Measurements from ENCODE around the gene TGM2. TPM values are rescaled to one million over a fixed set of nuclear protein-coding genes. Genes with fewer than 3 reads are reported as not detected.
A peak's percentile ranks its signal among the peaks of the same experiment; 100 is the strongest.

Gene TGM2
- total and polyA plus RNA-seq, 2 donors (not counting 1 experiment from before 2014, with no cell fraction given): 2.4 to 60.8 TPM

- no peaks in the 10 kb centered on the region for H3K27me3 ChIP-seq (replicated peaks in 1 of 4; ENCODE audit: control extremely low read depth in 1 of 4, control insufficient read depth in 3 of 4, insufficient read depth in 4 of 4, low read length in 3 of 4)
- no peak overlapping the region for H3K4me3 Mint-ChIP-seq
- no peak overlapping the region for H3K4me3 ChIP-seq (ENCODE audit: control extremely low read depth in 1 of 5, extremely low read depth in 1 of 5, insufficient read depth in 1 of 5, low read depth in 2 of 5, low read length in 4 of 5)
- no CpG with 5 or more reads among the region's 3 CpGs for WGBS (ENCODE audit: insufficient coverage)
- no peak for ATAC-seq (ENCODE audit: low read depth)
- H3K4me1 ChIP-seq (ENCODE audit: control insufficient read depth in 2 of 2, insufficient read depth in 2 of 2, low read length in 2 of 2): peaks cover 27 to 33% of the 10 kb centered on the region in 2 donors
- H3K27ac ChIP-seq (ENCODE audit: low read length in 2 of 2): no peak overlapping the region
- no peak overlapping the region for H3K9ac ChIP-seq (ENCODE audit: low read length)
- intact Hi-C loops (cut with micrococcal nuclease): no loop called here
- peaks cover 65% of the 10 kb centered on the region for H3K4me1 Mint-ChIP-seq
- H3K27me3 Mint-ChIP-seq: no peaks in the 10 kb centered on the region
- peaks cover 6% of the 10 kb centered on the region for H4K20me1 ChIP-seq (ENCODE audit: control insufficient read depth, insufficient read depth, low read length, poor library complexity, severe bottlenecking)
- H2AFZ ChIP-seq (ENCODE audit: insufficient read depth, low read depth, low read length, poor library complexity, severe bottlenecking): no peak overlapping the region
- ChIA-PET POLR2A (no interaction called here), CTCF (interaction anchor here (1.0 to 7.7 kb wide), 4 partner anchors 14 to 142 kb away, joined by 3 to 131 read pairs (median 28); no protein-coding TSS in a partner anchor)
- H3K36me3 ChIP-seq (replicated peaks in 1 of 2; ENCODE audit: control extremely low read depth in 1 of 2, control insufficient read depth in 1 of 2, extremely low read depth in 1 of 2, insufficient read depth in 2 of 2, low read length in 1 of 2): peaks cover 2 to 32% of the 10 kb centered on the region in 2 experiments
- no peak for TF ChIP-seq CTCF (IDR thresholded peaks at IDR 0.05)
- no peak for TF ChIP-seq EZH2 (IDR thresholded peaks at IDR 0.05; ENCODE audit: borderline replicate concordance, insufficient read depth, low read depth, low read length, poor library complexity, severe bottlenecking)
- H3K9me3 ChIP-seq (ENCODE audit: control extremely low read depth in 1 of 3, control insufficient read depth in 2 of 3, insufficient read depth in 1 of 3, low read length in 2 of 3): no peaks in the 10 kb centered on the region
- no peak for DNase-seq
- H3K79me2 ChIP-seq (ENCODE audit: control insufficient read depth, insufficient read depth, low read length): peaks cover 67% of the 10 kb centered on the region
- no peak overlapping the region for H3K27ac Mint-ChIP-seq
- no peaks in the 10 kb centered on the region for H3K9me3 Mint-ChIP-seq (ENCODE audit: insufficient read depth)
- H3K4me2 ChIP-seq (replicated peaks; ENCODE audit: low read depth, low read length, poor library complexity, severe bottlenecking): no peak overlapping the region
Measured at GRCh38 chr20:38079353-38079752, 85.7 kb downstream of the TGM2 start.

GRCh38 chr20:38078084-38078483, 87.0 kb downstream of the TGM2 start:
- no peak for ATAC-seq (ENCODE audit: low read depth)

More at GRCh38 chr20:38078084-38078483, 87.0 kb downstream of the TGM2 start:
- Histone ChIP-seq H4K20me1 (ENCODE audit: control insufficient read depth, insufficient read depth, low read length, poor library complexity, severe bottlenecking) (peaks cover 6% of the 10 kb centered on the region), H3K27me3 (replicated peaks in 1 of 4; ENCODE audit: control extremely low read depth in 1 of 4, control insufficient read depth in 3 of 4, insufficient read depth in 4 of 4, low read length in 3 of 4) (no peaks in the 10 kb centered on the region), H3K4me3 (ENCODE audit: control extremely low read depth in 1 of 5, extremely low read depth in 1 of 5, insufficient read depth in 1 of 5, low read depth in 2 of 5, low read length in 4 of 5) (no peak overlapping the region), H3K36me3 (replicated peaks in 1 of 2; ENCODE audit: control extremely low read depth in 1 of 2, control insufficient read depth in 1 of 2, extremely low read depth in 1 of 2, insufficient read depth in 2 of 2, low read length in 1 of 2) (peaks cover 2 to 22% of the 10 kb centered on the region in 2 experiments), H3K9ac (ENCODE audit: low read length) (no peak overlapping the region), H3K4me2 (replicated peaks; ENCODE audit: low read depth, low read length, poor library complexity, severe bottlenecking) (no peak overlapping the region), H3K79me2 (ENCODE audit: control insufficient read depth, insufficient read depth, low read length) (peaks cover 60% of the 10 kb centered on the region), H3K27ac (ENCODE audit: low read length in 2 of 2) (no peak overlapping the region), H2AFZ (ENCODE audit: insufficient read depth, low read depth, low read length, poor library complexity, severe bottlenecking) (no peak overlapping the region), H3K4me1 (ENCODE audit: control insufficient read depth in 2 of 2, insufficient read depth in 2 of 2, low read length in 2 of 2) (peaks cover 27 to 43% of the 10 kb centered on the region in 2 donors), H3K9me3 (ENCODE audit: control extremely low read depth in 1 of 3, control insufficient read depth in 2 of 3, insufficient read depth in 1 of 3, low read length in 2 of 3) (no peaks in the 10 kb centered on the region)
- Mint-ChIP-seq H3K27me3 (no peaks in the 10 kb centered on the region), H3K27ac (peak overlapping the region; percentile 85), H3K4me3 (peak overlapping the region; percentile 29), H3K9me3 (ENCODE audit: insufficient read depth) (no peaks in the 10 kb centered on the region), H3K4me1 (peaks cover 75% of the 10 kb centered on the region)
- TF ChIP-seq CTCF (IDR thresholded peaks at IDR 0.05) (no peak), EZH2 (IDR thresholded peaks at IDR 0.05; ENCODE audit: borderline replicate concordance, insufficient read depth, low read depth, low read length, poor library complexity, severe bottlenecking) (no peak)
- CTCF ChIA-PET: interaction anchor here (0.8 to 7.7 kb wide), 11 partner anchors 14 to 144 kb away, joined by 4 to 131 read pairs (median 53); partner anchors contain the start of genes TGM2 and TTI1
- 96% methylated on average over 2 of the region's 2 CpGs for WGBS (ENCODE audit: insufficient coverage)
- POLR2A ChIA-PET: interaction anchor here (1.0 kb wide), 1 partner anchor 11 kb away, joined by 4 read pairs; no protein-coding TSS in a partner anchor
- intact Hi-C loops (cut with micrococcal nuclease): no loop called here
- no peak for DNase-seq
